Upper lobe of right lung (tissue), 1 donor: ENCODE data around the gene ACTN1. TPM values are rescaled to one million over a fixed set of nuclear protein-coding genes. Genes with fewer than 3 reads are reported as not detected.

Experiments used
- ATAC-seq: fragments of 200-7000 bp; cut with Tn5 transposase; one replicate; pipeline ENCODE4 v1.9.1; 2020; ENCODE audit warnings: mild to moderate bottlenecking, moderate library complexity
- DNase-seq: peaks from one replicate; pipeline ENCODE4 v3.0.0-alpha.2; 2020
- H3K27ac ChIP-seq: fragments of 200-600 bp; one replicate; pipeline ENCODE4 v1.8.0; 2022
- H3K27me3 ChIP-seq: fragments of 200-600 bp; one replicate; pipeline ENCODE4 v1.8.0; 2022; ENCODE audit warnings: mild to moderate bottlenecking
- H3K36me3 ChIP-seq: fragments of 200-600 bp; one replicate; pipeline ENCODE4 v1.8.0; 2022
- H3K4me1 ChIP-seq: fragments of 200-600 bp; one replicate; pipeline ENCODE4 v1.8.0; 2022
- H3K4me3 ChIP-seq: fragments of 200-600 bp; one replicate; pipeline ENCODE4 v1.8.0; 2022; ENCODE audit warnings: mild to moderate bottlenecking
- H3K9me3 ChIP-seq: fragments of 200-600 bp; one replicate; pipeline ENCODE4 v1.8.0; 2022
- CTCF ChIP-seq: fragments of 200-600 bp; IDR thresholded peaks from one replicate; pipeline ENCODE4 v1.8.0; 2022; ENCODE audit warnings: antibody characterized with exemption
- intact Hi-C: fragments of 100-400 bp; cut with DNase I; formaldehyde crosslinking; loops from one replicate; pipeline ENCODE4 v1.11.0; 2022
- total RNA-seq: library from RNA; stranded (reverse); fragmentation: NEBNext Ultra II Directional; extraction: Animal tissue kit (Norgen Biotek cat#: 25700); gene quantifications from one replicate; pipeline ENCODE4 v1.2.1, GENCODE V29; 2021
- donor health status: DM: no; HTN: yes; CAD: no; lungs with severe emphysema.

ACTN1 gene
- total RNA-seq, 1 donor from 2014 or later, result 177 TPM

DNA sequence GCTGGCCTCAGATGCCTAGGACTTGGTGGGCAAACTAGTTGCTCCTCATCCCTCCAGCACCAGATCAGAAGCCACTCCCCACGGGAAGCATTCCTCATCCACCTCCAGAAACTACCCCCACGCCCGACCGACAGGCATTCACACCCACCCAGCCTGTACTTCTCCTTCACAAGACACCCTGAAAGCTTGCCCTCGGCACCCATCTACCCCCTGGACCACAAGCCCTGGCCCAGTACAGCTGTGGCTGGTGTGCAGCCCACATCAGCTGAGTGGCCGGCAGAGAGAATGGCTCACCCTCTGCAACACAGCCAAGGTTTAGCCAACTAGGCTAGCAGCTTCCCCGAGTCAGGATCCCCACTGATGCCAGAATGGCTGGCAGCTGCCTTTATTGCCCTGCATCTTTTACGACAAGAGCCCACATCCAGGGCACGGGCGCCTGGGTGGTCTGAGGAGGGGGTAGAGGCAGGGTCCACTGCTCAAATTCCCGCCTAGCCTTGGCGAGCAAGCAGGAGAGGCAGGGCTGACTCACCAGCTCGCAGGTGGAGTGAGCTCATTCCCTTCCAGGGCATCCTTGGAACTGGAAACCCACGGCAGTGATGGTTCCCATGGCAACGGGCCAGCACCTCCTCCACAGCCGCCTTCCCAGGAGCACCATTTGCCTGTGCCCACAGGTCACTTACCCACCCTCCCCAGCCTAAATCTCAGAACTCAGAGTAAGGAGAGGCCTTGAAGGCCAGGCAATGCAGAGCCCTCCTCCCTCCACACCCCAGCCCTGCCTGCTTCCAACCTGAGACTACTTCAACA is 17.1 kb downstream of the ACTN1 start:
- H3K27ac ChIP-seq, result no peak overlapping the region

GRCh38 chr14:68961361-68961760 is 17.7 kb downstream of the ACTN1 start:
- intact Hi-C loops, result no loop called here
- no peak overlapping the region for H3K4me3 ChIP-seq
- no peaks in the 10 kb centered on the region for H3K36me3 ChIP-seq
- ATAC-seq (no peak), DNase-seq (no peak)
- no peaks in the 10 kb centered on the region for H3K27me3 ChIP-seq
- no peaks in the 10 kb centered on the region for H3K9me3 ChIP-seq
- TF ChIP-seq CTCF, result no peak
- no peak overlapping the region for H3K27ac ChIP-seq
- H3K4me1 ChIP-seq, result peaks cover 67% of the 10 kb centered on the region

More for the DNA sequence above, 17.1 kb downstream of the ACTN1 start:
- H3K9me3 ChIP-seq, result no peaks in the 10 kb centered on the region
- H3K4me1 ChIP-seq, result peaks cover 67% of the 10 kb centered on the region
- no peak for DNase-seq
- H3K4me3 ChIP-seq, result no peak overlapping the region
- intact Hi-C loops, result no loop called here
- H3K27me3 ChIP-seq, result no peaks in the 10 kb centered on the region
- no peaks in the 10 kb centered on the region for H3K36me3 ChIP-seq
- ATAC-seq, result no peak
- no peak for TF ChIP-seq CTCF

- no peak for ATAC-seq
- Histone ChIP-seq H3K4me3 (no peak overlapping the region), H3K36me3 (no peaks in the 10 kb centered on the region), H3K27me3 (no peaks in the 10 kb centered on the region), H3K27ac (no peak overlapping the region), H3K9me3 (no peaks in the 10 kb centered on the region), H3K4me1 (peaks cover 67% of the 10 kb centered on the region)
- intact Hi-C loops, result no loop called here
- no peak for DNase-seq
- no peak for TF ChIP-seq CTCF
Observed at GRCh38 chr14:68960123-68960522, 19.0 kb downstream of the ACTN1 start.

GRCh38 chr14:68959035-68959434 is 20.1 kb downstream of the ACTN1 start:
- no peak for TF ChIP-seq CTCF
- peak overlapping the region; percentile 53 for H3K27ac ChIP-seq
- H3K9me3 ChIP-seq, result no peaks in the 10 kb centered on the region
- DNase-seq (no peak), ATAC-seq (peak; percentile 56)
- no peak overlapping the region for H3K4me3 ChIP-seq
- H3K36me3 ChIP-seq, result no peaks in the 10 kb centered on the region
- intact Hi-C loops, result no loop called here
- H3K27me3 ChIP-seq, result no peaks in the 10 kb centered on the region
- H3K4me1 ChIP-seq, result peaks cover 62% of the 10 kb centered on the region

GRCh38 chr14:68958553-68958952 is 20.5 kb downstream of the ACTN1 start:
- peak overlapping the region; percentile 53 for H3K27ac ChIP-seq
- ATAC-seq (peak; percentile 38), DNase-seq (no peak)
- H3K27me3 ChIP-seq, result no peaks in the 10 kb centered on the region
- H3K4me1 ChIP-seq, result peaks cover 58% of the 10 kb centered on the region
- TF ChIP-seq CTCF, result no peak
- no peak overlapping the region for H3K4me3 ChIP-seq
- H3K9me3 ChIP-seq, result no peaks in the 10 kb centered on the region
- no peaks in the 10 kb centered on the region for H3K36me3 ChIP-seq
- intact Hi-C loops, result no loop called here
